ENCODE data around the gene EFCAB10.
A peak's percentile ranks its signal among the peaks of the same experiment; 100 is the strongest.
"Not testable (repeated sequence)": the region's sequence is repeated elsewhere in the genome, so short reads cannot be mapped to it uniquely, and the experiment has no call there.

Gene EFCAB10, protein sequence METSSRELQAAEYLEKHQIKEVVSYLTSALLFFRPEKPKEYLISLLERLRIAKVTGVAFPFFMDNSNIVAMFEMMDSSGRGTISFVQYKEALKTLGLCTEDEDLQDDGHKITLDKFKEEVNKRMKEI
- 0 to 1.2 (median 0.06) reads per million in 17 experiments for total RNA-seq

DNA sequence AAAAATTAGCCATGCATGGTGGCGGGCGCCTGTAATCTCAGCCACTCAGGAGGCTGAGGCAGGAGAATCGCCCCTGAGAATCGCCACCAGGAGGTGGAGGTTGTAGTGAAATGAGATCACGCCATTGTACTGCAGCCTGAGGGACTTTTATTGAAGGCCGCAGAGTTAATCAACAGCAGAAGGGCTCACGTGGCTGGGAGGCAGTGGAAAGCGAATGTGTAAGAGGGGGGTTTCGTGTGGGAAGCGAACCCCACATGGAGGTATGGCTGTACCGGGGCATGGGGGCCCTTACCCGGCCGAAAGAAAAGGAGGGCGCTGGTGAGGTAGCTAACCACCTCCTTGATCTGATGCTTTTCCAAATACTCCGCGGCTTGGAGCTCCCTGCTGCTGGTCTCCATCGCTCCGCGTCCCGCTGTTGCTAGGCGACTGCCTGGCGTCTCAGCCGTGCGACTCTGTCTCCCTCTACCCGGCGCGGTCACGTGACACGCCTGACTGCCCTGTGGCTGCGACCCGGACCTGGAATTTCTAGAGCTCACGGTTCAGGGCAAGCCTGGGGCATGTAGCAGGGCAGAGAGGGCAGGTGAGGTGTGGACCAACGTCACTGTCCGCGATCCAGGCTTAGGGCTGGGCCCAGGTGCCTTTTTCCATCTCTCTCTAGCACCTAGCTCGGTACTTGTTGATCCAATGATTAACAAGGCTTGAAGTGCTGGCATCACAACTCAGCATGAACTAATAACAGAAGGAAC is at the start of gene EFCAB10:
TSS of gene EFCAB10 (minus strand) at position 428 of the 746 bp plus-strand sequence. CDS start at position 398, 30 bp downstream.
- DNase-seq = peak; percentile 11 to 60 (median 38)

DNA sequence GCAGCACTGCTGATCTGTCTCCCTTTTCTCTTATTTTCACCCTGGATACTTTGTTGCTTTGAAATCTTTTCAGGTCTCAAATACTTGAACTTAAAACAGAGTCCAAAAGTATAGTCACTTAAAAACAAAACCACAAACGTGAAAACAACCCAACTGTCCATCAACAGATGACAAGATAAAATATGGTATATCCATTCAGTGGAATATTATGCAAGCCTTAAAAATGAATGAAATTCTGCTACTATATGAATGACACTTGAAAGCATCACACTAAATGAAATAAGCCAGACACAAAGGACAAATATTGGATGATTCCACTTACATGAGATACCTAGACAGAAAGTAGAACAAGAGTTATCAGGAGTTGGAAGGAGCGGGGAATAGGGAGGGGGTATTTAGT is 44.7 kb upstream of the EFCAB10 start:
- no peak for DNase-seq

DNA sequence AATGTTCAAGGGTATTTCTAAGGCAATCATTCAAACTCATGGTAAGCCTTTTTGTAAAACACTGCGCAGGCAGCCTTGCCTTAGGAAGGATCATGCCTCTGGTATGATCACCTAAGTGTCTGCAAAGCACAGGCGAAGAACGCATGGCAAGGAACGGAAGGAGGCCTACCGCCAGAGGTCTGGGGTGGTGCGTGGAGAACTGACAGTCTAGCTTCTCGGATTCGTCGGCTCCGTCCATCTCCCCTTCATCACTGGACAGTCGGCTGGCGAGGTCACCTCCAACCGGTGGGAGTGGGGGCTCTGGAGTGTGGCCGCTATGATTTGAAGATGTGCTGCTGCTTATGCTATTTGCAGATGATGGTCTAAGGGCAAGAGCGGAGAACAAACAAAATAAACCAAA is 42.6 kb upstream of the EFCAB10 start:
- DNase-seq = no peak

DNA sequence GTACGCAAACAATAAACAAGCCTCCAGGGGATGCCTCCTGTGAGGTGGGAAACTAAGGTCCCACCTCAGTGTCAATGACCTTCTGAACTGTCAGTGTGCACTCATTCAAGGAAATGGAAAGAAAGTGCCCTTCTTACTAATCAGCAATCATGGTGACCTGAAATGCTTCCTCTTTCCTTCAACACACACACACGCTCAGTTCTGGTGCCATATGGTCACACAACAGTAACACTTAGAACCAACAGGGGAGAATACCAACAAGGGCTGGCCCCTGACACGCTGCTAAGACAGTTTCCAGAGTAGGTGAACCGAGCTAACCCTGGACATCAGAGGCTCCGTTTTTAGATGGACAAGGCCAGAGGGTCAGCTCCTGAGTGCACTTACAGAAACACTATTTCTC is 42.1 kb upstream of the EFCAB10 start:
- DNase-seq = no peak

DNA sequence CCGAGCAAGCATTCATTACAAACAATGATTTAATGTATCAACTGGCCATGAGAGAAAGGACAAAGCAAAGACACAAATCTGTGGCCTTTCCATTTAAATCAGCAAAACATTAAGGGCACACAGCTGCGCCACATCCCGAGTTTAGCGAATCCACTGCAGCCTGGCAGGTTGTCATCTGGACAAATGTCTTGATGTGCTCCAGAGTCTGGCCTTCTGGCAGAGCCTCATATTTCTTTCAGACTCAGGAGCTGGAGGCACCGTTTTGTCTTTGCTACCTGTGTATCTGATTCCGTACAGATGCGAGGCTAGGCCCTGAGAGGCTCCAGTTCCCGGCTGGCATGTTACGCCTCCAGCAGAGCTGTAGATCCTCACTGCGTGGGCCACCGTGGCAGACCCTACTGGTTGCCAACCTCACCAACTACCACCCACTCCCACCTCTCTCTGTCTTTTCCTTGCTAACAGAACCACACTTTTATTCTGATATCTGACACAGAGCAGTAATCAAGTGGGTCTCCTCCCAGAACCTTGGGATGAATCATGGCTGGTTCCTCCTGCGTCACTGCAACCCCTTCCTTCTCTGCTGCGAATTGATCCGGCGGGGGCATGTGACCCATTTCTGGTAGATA is 40.9 kb upstream of the EFCAB10 start:
- no peak for DNase-seq

DNA sequence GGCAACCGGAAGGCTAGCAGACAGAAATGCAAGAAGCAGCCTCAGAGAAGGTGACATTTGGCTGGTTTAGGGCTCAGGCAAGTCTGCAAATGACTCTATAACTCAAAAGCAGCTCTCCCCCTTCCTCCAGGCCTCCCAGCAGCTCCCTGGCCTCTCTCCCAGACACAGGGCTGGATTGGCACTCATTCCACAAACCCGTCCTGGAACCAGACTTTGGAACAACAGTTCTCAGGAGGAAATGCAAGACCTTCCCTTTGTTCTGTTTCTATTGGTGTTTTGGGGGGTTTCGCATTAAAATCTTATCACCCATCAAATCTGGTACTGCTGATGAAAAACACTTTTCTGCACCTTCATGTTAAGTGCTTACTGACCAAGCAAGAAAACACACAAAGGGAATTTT is 40.3 kb upstream of the EFCAB10 start:
- no peak for DNase-seq

DNA sequence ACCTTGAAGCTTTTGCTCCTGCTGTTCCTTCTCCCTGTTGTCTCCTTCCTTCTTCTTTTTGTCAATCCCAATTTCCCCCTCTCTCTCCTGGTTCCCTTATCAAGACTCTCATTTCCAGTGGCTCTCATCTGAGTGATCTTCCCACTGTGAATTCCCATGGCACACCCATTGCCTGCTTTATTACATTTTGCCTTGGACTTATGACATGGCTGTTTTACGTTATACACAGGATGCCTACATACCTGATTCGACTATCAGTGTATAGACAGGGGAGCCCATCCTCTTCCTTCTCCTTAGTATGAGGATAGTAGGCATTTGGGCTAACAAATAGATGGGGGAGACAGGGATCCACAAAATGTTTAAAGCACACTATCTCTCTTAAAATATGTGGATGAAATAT is 39.9 kb upstream of the EFCAB10 start:
- DNase-seq = no peak

DNA sequence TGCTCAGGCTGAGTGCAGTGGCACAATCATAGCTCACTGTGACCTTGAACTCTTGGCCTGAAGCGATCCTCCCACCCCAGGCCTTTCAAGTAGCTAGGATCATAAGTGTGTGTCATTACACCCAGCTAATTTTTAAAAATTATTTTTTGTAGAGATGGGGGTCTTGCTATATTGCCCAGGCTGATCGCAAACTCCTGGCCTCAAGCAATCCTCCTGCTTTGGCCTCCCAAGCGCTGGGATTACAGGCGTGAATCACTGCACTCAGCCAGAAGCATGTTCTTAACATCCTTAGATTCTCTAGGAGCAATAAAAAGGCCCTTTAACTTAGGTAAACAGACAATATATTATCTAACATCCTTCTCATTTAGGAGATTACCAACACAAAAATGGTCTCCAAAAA is 38.3 kb upstream of the EFCAB10 start:
- no peak for DNase-seq

DNA sequence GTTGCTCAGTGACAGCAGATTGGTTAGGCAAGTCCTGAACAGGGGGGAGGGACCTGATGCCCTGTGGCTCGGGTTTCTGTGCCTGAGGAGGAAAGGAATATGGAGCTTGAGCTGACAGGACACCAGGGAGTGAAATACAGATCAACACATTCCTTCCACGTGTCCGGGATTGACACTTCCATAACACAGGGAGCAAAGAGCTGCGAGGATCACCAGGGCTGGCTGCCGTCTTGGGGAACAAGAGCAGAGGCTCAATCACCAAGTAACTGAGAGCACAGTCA is 36.7 kb upstream of the EFCAB10 start:
- DNase-seq = no peak

DNA sequence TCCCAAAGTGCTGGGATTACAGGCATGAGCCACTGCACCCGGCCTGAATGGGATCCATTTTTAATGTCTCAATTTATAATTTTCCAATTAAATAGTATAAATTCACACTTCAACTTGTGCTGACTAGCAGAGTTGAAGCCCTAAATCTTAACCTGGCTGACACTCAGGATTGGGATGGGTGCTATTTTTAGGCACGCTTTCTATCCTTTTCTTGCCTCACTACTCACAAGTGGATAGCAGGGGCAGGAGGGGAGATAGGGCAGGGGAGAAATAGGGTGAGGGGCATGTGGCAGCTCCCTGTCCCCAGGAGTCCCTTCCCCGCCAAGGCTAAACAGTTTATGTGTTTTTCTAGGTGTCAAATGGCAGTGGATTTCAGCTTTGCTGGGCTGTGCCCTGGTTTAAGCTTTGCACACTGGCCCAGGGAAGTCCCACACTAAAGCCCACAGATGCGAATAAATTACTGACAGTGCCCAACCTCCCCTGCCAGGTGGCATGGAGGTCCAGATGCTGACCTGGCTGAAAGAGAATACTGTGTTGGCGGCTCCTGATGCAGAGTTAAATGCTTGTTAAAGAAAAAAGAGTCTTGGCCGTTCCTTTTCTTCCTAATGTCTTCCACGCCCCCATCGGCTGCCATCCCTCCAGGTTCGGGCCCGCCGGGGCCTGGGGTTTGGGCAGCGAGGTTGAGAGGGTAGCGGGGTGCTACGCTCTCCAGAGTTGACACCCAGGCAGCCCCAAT is 36.2 kb upstream of the EFCAB10 start:
- DNase-seq = no peak

DNA sequence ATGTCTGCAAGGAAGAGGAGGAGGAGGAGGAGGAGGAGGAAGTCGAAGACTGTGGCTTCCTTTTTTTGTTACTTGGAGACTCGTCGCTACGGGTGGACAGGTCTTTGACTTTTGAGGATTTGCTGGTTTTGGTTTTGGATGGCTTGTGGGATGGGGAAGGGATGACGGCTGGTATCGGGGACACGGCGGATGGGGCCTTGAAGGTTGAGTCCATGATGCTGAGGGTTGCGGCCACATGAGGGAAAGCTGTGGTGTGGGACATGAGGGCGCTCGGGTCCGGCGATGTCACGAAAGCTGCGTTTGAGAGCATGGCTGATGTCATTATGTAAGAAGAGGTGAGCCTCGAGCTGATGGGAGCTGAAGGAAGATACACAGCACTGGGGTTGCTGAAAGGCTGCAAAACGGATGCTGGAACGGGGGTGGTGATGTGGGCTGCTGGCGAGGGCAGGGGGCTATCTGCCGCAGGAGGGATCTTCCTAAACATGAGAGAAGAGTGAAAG is 33.1 kb upstream of the EFCAB10 start:
- peak in 1 of 4 experiments; percentile 5 for DNase-seq

DNA sequence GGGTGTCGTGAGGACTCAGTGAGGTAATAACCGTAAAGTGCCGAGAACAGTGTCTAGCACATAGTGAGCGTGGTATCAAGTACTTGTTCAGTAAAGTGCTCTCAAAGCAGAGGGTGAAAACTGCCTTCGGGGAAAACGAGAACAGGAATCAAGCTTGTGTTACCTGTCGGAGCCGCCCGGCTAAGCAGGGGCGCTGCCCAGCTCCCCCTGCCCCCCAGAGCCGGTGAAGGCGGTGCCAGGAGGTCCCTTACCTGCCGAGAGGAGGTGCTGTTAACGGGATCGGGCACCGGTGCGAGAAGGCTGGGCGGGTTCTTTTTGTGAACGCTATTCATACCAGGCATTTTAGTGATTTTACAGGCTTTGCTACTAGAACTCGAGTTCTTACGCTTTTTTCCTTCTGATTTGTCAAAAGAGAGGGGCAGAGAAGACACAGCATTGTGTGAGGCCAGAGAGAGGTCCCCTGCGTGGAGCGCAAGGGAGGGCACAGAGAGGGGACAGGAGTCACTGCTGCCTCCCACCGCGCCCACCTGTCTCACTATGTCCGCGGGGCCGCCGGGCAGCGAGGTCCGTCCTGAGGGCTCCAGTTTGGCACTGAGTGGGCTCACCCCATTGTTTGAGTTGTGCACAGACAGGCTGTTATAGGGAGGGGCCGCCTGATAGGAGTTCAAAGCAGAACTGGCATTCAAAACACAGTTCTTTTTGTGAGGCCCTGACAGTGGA is 32.5 kb upstream of the EFCAB10 start:
- no peak for DNase-seq

DNA sequence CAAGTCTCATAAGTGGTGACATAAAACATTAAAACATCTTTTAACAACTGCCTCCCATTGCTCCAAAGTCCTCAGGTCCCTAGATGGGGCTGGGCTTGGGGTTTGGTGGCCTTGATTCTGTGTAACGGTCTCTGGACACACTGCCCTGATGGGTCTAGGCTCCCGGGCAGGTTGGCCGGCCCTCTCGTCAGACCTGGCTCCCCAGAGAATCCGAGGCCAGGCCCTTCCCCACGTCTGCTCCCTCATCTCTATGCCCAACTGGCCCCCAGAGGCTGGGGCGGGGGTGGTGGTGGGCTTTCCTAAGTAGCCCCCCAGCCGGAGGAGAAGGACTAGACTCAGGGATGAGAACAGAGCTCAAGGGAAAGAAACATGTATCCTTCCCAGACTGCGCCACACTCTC is 31.5 kb upstream of the EFCAB10 start:
- DNase-seq = no peak

DNA sequence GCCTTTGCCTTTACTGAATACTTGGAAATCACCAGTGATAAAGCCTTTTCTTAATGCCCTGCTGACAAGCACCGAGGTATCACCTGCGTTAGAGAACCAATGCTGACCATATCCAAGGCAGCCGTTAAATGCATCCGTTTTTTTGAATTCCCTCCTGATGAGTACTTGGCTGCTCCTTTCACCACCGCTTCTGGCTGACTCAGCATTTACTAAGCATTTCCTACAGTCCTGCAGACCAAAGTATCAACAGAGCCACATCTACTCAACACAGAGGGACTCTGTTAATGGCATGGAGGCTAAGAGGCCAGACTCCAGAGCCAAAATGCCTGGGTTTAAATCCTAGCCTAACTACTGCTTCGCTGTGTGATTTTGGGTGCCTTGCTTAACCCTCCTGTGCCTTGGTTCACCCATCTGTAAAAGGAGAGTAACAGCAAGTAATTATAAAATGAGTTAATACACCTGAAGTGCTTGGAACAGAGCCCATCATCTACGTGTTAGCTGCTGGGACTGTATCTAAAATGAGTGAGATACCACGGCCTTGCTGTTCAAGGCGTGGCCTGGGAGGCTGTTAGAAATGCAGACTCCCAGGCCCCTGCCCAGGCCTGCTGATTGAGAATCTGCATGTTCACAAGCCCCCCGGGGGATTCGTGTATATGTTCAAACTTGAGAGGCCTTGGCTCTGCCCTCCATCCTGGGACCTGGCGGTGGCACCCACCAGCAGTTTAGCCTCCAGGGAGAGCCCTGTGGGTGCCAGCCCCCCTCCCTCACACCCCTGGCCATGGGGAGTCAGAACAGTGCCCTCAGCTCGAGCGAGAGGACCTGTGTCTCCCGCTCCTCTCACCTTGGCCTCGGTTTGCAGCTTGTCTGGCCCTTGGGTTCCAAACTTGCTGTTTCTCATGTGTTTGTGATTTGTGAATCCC is 30.8 kb upstream of the EFCAB10 start:
- no peak for DNase-seq

DNA sequence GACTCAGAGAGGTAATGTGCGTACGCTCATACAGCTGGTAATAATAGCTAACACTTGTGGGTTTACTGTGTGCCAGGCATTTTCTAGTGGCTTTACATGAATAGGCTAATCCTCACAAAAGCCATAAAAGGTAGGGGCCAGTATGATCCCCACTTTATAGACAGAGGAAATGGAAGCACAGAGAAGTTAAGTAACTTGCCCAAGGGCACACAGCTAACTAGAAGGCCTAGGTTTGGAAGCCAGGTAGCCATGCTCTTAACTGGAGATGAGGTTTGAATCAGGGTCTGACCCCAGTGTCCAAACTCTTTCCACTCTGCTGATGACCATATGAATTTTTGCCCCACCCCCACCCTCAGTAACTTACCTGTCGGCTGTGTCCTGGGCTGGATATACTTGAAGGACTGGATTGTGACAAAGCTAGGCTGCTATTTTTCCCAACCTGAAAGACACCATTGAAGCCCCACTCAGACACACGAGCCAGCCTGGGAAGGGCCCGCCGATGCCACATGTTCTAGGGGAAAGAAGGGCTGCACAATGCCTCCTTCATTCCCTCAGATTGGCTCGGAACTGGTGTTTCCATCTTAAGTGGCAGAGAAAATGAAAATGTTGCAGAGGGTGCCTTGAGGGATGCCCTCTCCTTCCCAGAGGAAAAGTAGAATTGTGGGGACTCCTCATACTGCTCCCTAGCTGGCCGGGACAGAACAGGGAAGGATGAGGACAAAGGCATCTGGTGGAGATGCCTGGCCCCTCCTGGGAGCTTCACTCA is 29.1 kb upstream of the EFCAB10 start:
- DNase-seq = no peak

DNA sequence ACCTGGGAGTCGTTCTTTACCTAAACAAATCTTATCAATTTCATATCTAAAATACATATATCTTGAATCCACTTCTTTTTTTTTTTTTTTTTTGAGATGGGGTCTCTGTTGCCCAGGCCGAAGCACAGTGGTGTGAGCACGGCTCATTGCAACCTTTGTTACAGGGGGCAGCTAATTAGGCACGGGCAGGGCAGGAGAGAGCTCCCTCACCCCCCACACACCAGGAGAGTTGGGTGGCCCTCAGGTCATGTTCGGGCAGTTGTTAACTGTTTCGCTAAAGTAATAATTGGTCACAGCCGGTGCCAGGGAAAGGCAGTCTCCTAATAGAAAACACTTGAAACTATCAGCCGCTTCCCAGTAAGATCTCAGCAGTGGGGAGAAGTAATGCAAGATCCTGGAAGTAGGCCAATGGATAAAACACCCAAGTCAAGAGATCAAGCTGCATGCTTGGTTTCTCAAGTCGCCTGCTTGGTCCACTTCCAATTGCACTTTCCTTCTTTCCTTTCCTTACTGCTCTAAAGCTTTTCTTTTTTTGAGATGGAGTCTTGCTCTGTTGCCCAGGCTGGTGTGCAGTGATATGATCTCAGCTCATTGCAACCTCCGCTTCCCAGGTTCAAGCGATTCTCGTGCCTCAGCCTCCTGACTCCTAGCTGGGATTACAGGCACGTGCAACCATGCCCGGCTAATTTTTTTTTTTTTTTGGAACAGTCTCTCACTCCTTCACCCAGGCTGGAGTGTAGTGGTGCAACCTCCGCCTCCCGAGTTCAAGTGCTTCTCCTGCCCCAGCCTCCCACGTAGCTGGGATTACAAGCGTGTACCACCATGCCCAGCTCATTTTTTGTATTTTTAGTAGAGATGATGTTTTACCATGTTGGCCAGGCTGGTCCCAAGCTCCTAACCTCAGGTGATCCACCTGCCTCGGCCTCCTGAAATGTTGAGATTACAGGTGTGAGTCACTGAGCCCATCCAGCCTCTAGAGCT is 21.3 kb upstream of the EFCAB10 start:
- DNase-seq = no peak

DNA sequence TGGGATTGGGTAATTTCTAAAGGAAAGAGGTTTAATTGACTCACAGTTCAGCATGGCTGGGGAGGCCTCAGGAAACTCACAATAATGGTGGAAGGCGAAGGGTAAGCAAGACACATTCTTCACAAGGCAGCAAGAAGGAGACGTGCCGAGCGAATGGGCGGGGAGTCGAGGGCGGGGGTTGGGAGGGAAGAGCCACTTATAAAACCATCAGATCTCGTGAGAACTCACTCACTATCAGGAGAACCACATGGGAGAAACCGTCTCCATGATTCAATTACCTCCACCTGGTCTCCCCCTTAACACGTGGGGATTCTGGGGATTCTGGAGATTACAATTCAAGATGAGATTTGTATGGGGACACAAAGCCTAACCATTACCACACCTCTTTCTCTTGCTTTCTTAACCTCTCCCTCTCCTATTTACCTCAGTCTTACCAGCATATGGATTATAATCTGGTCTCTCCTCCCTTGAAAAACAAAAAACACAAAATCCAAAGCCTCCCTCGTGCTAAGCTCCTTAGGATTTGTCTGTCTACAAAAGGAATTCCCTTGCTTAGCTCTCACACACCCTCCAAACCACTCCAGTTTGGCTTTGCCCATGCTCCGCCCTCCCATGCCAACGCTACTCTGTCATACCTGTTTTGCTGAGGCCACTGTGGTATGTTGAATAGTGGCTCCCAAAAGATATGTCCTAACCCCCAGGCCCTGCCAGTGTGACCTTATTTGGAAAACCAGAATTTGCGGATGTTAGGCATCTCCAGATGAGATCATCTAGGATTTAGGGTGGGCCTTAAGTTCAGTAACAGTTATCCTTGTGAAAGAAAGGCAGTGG is 19.6 kb upstream of the EFCAB10 start:
- no peak for DNase-seq

DNA sequence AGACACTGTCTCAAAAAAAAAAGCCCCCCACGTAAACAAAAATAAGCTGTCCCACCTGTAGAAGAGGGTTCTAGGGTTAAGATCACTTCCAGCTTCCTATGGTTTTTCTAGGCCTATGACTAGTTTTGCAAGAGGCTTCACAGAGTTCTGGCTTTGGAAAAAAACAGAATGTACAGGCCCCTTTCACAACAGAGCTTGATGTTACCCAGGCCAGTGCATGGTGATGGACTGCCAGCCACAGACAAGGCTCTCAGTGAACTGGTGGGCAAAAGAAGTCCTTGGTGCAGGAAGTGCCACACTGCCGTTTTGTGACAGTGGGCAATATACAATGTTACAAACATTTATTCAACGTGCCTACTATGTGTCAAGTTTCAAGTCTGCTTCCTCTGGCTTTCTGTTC is 18.3 kb upstream of the EFCAB10 start:
- DNase-seq = no peak

DNA sequence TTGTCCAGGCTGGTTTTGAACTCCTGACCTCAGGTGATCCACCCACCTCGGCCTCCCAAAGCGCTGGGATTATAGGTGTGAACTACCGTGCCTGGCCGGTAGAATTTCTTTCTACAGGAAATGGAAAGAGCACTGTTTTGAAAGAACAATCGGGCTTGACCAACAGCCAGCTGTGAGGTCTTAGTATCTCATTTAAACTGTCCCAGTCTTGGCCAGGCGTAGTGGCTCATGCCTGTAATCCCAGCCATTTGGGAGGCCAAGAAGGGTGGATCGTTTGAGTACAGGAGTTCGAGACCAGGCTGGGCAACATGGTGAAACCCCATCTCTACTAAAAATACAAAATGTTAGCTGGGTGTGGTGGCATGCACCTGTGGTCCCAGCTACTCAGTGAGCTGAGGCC is 17.8 kb upstream of the EFCAB10 start:
- DNase-seq = not testable (repeated sequence)

Measured in suppressor macrophage (primary cell).